ENCODE results near the gene CFAP74.

DNA sequence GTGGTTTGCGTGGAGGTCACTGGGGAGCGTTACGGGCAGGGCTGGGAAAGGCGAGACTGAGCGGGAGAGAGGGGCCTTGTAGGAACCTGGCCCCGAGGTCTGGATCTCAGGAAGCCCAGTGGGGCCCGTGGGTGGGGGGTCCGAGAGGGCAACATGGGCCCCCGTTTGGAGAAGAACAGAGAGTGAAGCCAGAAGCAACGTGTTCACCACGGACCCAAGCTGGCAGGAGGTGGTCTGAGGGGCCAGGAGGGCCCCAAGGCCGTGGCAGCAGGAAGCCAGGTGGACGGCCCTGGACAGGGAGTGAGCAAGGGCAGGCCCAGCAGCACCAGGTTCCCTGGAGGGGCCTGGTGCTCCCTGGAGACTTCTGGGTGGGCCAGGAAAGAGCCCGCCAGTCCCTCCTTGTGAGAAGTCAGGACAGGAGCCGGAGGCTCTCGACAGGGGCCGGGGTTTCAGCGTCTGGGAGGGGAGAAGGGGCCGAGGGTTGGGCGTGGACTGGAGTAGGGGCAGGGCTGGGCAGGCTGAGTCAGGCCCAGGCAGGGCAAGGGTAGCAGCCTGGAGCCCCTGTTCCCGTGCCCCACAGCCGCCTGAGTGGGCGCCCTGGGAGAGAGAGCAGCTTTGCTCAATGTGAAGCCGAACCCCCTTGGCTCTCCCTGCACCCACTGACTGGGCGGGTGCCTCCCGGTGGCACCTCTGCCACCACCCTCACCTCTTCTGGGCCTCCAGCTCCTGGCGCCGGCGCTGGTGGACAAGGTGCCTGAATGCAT lies 33.5 kb downstream of the CFAP74 start:
- TF ChIP-seq POLR2A (IDR thresholded peaks at IDR 0.05; ENCODE audit: low read length) (no peak), GATA1 (IDR thresholded peaks at IDR 0.05; ENCODE audit: low read depth, low read length) (no peak)

Measured in erythroblast (primary cell).